ENCODE results near the gene GDI1.

DNA sequence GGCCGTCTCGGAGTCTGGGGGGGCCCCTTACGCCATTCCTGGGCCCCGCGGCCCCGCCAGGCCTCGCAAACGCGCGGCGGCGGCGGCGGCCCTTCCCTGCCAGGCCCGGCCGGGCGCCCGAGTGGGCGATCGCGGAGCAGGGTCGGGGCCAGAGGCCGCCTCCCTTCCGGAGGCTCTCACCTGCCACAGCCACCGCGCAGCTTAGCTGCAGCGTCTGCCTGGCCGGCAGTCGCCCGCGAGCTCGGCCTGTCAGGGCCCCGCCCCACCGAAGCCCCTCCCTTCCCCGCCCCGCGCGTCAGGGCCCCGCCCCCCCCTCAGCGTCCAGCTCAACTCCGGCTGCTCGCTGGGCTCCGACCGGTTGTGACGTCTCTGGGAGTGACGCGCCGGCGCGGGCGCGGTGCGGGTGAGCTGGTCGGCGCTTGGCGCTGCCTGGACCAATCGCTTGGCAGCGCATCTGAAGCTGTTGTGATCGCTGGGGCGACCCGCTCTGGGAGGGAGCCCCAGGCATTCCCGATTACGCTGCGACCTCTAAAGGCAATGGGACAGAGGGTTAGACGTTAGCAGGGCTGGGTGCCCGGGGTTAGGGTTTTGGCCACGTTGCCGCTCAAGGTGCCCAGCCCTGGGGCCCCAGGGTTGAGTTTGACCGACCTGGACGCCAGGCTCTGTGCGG, 53.6 kb downstream of the GDI1 start, which contains the start of gene SLC10A3:
- no peak for TF ChIP-seq EZH2 (IDR thresholded peaks at IDR 0.05; ENCODE audit: insufficient read depth, low read length)
- no peak for TF ChIP-seq CTCF (IDR thresholded peaks at IDR 0.05; ENCODE audit: insufficient read depth, low read depth, low read length)

All from astrocyte (in vitro differentiated cells and primary cell).